ENCODE results near the gene IFNA8.

IFNA8 gene

GRCh38 chr9:21381448-21382339 lies 27.2 kb upstream of the IFNA8 start (continued):
- TF ChIP-seq GLI2 (tag by site-specific recombination; IDR thresholded peaks at IDR 0.05; ENCODE audit: borderline replicate concordance, low read depth) (no peak), ZBTB49 (tag by site-specific recombination; IDR thresholded peaks at IDR 0.05; ENCODE audit: low read depth) (no peak), ZNF335 (tag by site-specific recombination; conservative IDR thresholded peaks at IDR 0.05) (no peak), ZNF600 (tag by site-specific recombination; IDR thresholded peaks at IDR 0.05) (peak; percentile 50; the same call in 1 of the 2 replicates), ZNF366 (tag by site-specific recombination; conservative IDR thresholded peaks at IDR 0.05) (no peak)

DNA sequence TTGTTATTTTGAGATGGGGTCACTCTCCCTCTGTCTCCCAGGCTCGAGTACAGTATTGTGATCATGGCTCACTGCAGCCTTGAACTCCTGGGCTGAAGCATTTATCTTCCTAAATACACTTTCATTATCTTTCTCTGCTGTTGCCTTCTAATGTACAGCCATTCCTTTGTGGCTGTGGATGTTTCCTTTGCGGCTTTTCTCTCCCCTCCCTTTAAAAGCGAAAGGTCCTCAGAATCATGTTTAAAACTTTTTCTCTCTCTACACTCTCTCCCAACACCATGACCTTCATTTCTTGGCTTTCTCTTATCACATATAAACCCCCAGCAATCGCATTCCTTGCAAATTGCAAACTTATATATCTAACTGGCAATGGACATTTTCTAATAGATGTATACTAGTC lies 25.3 kb upstream of the IFNA8 start:
- Histone ChIP-seq H3K4me3 (ENCODE audit: low read depth, low read length) (no peak overlapping the region), H3K36me3 (ENCODE audit: control insufficient read depth in 2 of 2, insufficient read depth in 1 of 2, low read length in 2 of 2) (no peaks in the 10 kb centered on the region), H3K27ac (ENCODE audit: extremely low read depth, low read depth, low read length) (no peak overlapping the region), H3K4me1 (ENCODE audit: control insufficient read depth, insufficient read depth, low read length) (peaks cover 6% of the 10 kb centered on the region; the same call in 1 of the 2 replicates), H3K9me3 (ENCODE audit: control insufficient read depth, insufficient read depth, low read depth, low read length) (no peaks in the 10 kb centered on the region)
- CTCF ChIA-PET: no interaction called here
- TF ChIP-seq PRDM2 (tag by site-specific recombination; IDR thresholded peaks at IDR 0.05; ENCODE audit: borderline replicate concordance) (no peak), PRDM1 (tag by site-specific recombination; IDR thresholded peaks at IDR 0.05) (peak; percentile 76)
- POLR2A ChIA-PET: no interaction called here

- H3K27ac ChIP-seq (ENCODE audit: extremely low read depth, low read depth, low read length): no peak within 1 kb of the TSS
- CTCF ChIA-PET: interaction anchor here (0.7 to 1.5 kb wide), 2 partner anchors 13 to 68 kb away, joined by 3 to 5 read pairs; no protein-coding TSS in a partner anchor
- H3K4me3 ChIP-seq (ENCODE audit: low read depth, low read length): no peak within 1 kb of the TSS
- H3K36me3 ChIP-seq (ENCODE audit: control insufficient read depth in 2 of 2, insufficient read depth in 1 of 2, low read length in 2 of 2): no peaks in the 10 kb centered on the region
- peaks cover 6% of the 10 kb centered on the region; the same call in 1 of the 2 replicates for H3K4me1 ChIP-seq (ENCODE audit: control insufficient read depth, insufficient read depth, low read length)
- POLR2A ChIA-PET: no interaction called here
- H3K9me3 ChIP-seq (ENCODE audit: control insufficient read depth, insufficient read depth, low read depth, low read length): no peaks in the 10 kb centered on the region
- TF ChIP-seq, protein P1, sequence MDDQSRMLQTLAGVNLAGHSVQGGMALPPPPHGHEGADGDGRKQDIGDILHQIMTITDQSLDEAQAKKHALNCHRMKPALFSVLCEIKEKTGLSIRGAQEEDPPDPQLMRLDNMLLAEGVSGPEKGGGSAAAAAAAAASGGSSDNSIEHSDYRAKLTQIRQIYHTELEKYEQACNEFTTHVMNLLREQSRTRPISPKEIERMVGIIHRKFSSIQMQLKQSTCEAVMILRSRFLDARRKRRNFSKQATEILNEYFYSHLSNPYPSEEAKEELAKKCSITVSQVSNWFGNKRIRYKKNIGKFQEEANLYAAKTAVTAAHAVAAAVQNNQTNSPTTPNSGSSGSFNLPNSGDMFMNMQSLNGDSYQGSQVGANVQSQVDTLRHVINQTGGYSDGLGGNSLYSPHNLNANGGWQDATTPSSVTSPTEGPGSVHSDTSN (CRISPR knock-in tag; IDR thresholded peaks at IDR 0.05): no peak
- TF ChIP-seq, protein P2, sequence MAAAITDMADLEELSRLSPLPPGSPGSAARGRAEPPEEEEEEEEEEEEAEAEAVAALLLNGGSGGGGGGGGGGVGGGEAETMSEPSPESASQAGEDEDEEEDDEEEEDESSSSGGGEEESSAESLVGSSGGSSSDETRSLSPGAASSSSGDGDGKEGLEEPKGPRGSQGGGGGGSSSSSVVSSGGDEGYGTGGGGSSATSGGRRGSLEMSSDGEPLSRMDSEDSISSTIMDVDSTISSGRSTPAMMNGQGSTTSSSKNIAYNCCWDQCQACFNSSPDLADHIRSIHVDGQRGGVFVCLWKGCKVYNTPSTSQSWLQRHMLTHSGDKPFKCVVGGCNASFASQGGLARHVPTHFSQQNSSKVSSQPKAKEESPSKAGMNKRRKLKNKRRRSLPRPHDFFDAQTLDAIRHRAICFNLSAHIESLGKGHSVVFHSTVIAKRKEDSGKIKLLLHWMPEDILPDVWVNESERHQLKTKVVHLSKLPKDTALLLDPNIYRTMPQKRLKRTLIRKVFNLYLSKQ (tag by site-specific recombination; IDR thresholded peaks at IDR 0.05; ENCODE audit: borderline replicate concordance): no peak
- TF ChIP-seq, protein P3, sequence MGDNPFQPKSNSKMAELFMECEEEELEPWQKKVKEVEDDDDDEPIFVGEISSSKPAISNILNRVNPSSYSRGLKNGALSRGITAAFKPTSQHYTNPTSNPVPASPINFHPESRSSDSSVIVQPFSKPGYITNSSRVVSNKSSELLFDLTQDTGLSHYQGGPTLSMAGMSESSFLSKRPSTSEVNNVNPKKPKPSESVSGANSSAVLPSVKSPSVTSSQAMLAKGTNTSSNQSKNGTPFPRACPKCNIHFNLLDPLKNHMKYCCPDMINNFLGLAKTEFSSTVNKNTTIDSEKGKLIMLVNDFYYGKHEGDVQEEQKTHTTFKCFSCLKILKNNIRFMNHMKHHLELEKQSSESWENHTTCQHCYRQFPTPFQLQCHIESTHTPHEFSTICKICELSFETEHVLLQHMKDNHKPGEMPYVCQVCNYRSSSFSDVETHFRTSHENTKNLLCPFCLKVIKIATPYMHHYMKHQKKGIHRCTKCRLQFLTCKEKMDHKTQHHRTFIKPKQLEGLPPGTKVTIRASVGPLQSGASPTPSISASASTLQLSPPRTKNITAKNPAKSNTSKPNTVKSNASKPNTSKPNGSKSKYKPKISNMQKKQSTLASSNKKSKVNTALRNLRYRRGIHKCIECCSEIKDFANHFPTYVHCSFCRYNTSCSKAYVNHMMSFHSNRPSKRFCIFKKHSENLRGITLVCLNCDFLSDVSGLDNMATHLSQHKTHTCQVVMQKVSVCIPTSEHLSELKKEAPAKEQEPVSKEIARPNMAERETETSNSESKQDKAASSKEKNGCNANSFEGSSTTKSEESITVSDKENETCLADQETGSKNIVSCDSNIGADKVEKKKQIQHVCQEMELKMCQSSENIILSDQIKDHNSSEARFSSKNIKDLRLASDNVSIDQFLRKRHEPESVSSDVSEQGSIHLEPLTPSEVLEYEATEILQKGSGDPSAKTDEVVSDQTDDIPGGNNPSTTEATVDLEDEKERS (tag by site-specific recombination; IDR thresholded peaks at IDR 0.05): no peak
- TF ChIP-seq KLF16 (tag by site-specific recombination; IDR thresholded peaks at IDR 0.05): no peak
Measured at GRCh38 chr9:21385131-21385670, 23.7 kb upstream of the IFNA8 start, which contains the start of gene IFNA2. Gene IFNA2 (minus strand): TSS chr9:21385398. CDS start chr9:21385329, 69 bp downstream.

Data from HEK293 (cell line).